ENCODE measurements around the gene ABO.
"Not testable (repeated sequence)": the region's sequence is repeated elsewhere in the genome, so short reads cannot be mapped to it uniquely, and the experiment has no call there.

Gene ABO

GRCh38 chr9:133205996-133206931, 68.7 kb downstream of the ABO start:
- Histone ChIP-seq H3K27me3 (ENCODE audit: low read depth, low read length) (no peaks in the 10 kb centered on the region), H3K36me3 (ENCODE audit: control insufficient read depth in 1 of 2, insufficient read depth in 2 of 2, low read length in 2 of 2) (no peaks in the 10 kb centered on the region), H3K4me3 (ENCODE audit: low read depth in 1 of 2, low read length in 2 of 2) (no peak overlapping the region), H3K27ac (ENCODE audit: low read length) (no peak overlapping the region), H3K9me3 (ENCODE audit: control insufficient read depth in 1 of 2, low read length in 2 of 2) (peaks cover 0 to 7% of the 10 kb centered on the region in 2 donors), H3K4me1 (ENCODE audit: control insufficient read depth in 1 of 2, insufficient read depth in 2 of 2, low read length in 2 of 2) (no peaks in the 10 kb centered on the region)

GRCh38 chr9:133205481-133205887, 69.5 kb downstream of the ABO start:
- H3K9me3 ChIP-seq (ENCODE audit: control insufficient read depth in 1 of 2, low read length in 2 of 2); H3K36me3 ChIP-seq (ENCODE audit: control insufficient read depth in 1 of 2, insufficient read depth in 2 of 2, low read length in 2 of 2); H3K4me3 ChIP-seq (ENCODE audit: low read depth in 1 of 2, low read length in 2 of 2); H3K27ac ChIP-seq (ENCODE audit: low read length); H3K27me3 ChIP-seq (ENCODE audit: low read depth, low read length); H3K4me1 ChIP-seq (ENCODE audit: control insufficient read depth in 1 of 2, insufficient read depth in 2 of 2, low read length in 2 of 2): not testable (repeated sequence)
